Progenitor cell of endocrine pancreas (in vitro differentiated cells): Measurements from ENCODE around the gene SPTBN5. TPM values are rescaled to one million over a fixed set of nuclear protein-coding genes. Genes with fewer than 3 reads are reported as not detected.
A peak's percentile ranks its signal among the peaks of the same experiment; 100 is the strongest.

Experiments
- DNase-seq: peaks from one replicate; pipeline ENCODE4 v3.0.0; 2021; ENCODE audit warnings: low spot score; ENCODE audit not compliant: unreplicated experiment
- H3K27ac Mint-ChIP-seq: 2 replicates; pipeline ENCODE4 v1.8.0; 2021; ENCODE audit warnings: mild to moderate bottlenecking, moderate library complexity, mixed read lengths
- H3K27me3 Mint-ChIP-seq: 2 replicates; pipeline ENCODE4 v1.8.0; 2021; ENCODE audit warnings: mixed read lengths
- H3K36me3 Mint-ChIP-seq: 2 replicates; pipeline ENCODE4 v1.8.0; 2022; ENCODE audit warnings: mixed read lengths; ENCODE audit not compliant: insufficient read depth
- H3K4me1 Mint-ChIP-seq: 2 replicates; pipeline ENCODE4 v1.8.0; 2021; ENCODE audit warnings: low read depth, mixed read lengths
- H3K4me3 Mint-ChIP-seq: 2 replicates; pipeline ENCODE4 v1.8.0; 2021; ENCODE audit warnings: low read depth, mild to moderate bottlenecking, moderate library complexity, mixed read lengths
- H3K9me3 Mint-ChIP-seq: 2 replicates; pipeline ENCODE4 v1.8.0; 2021; ENCODE audit warnings: low read depth, mixed read lengths
- CTCF ChIP-seq: fragments of 200-600 bp; sonication (generic); IDR thresholded peaks from one replicate; pipeline ENCODE4 v1.5.0; 2021; ENCODE audit warnings: antibody characterized with exemption, mild to moderate bottlenecking; ENCODE audit not compliant: unreplicated experiment
- total RNA-seq: library from RNA; stranded (reverse); gene quantifications from 2 replicates; pipeline ENCODE4 v1.2.1, GENCODE V29; 2021

Gene SPTBN5
- total RNA-seq, 1 donor from 2014 or later: 7.9 TPM

GRCh38 chr15:41925086-41925608, 31.3 kb upstream of the SPTBN5 start:
- DNase-seq: no peak
- Mint-ChIP-seq H3K36me3 (peaks cover 4% of the 10 kb centered on the region), H3K4me3 (no peak overlapping the region), H3K27me3 (no peaks in the 10 kb centered on the region), H3K9me3 (no peaks in the 10 kb centered on the region), H3K4me1 (peaks cover 55% of the 10 kb centered on the region), H3K27ac (no peak overlapping the region)
- TF ChIP-seq CTCF: no peak

- no peak for TF ChIP-seq CTCF
- H3K27me3 Mint-ChIP-seq: no peaks in the 10 kb centered on the region
- H3K27ac Mint-ChIP-seq: no peak overlapping the region
- H3K4me3 Mint-ChIP-seq: no peak overlapping the region
- no peaks in the 10 kb centered on the region for H3K9me3 Mint-ChIP-seq
- H3K36me3 Mint-ChIP-seq: peaks cover 6% of the 10 kb centered on the region
- H3K4me1 Mint-ChIP-seq: peaks cover 59% of the 10 kb centered on the region
- DNase-seq: no peak
Observed at GRCh38 chr15:41923401-41923997, 29.6 kb upstream of the SPTBN5 start.

- no peak overlapping the region for H3K4me3 Mint-ChIP-seq
- no peaks in the 10 kb centered on the region for H3K9me3 Mint-ChIP-seq
- no peak for DNase-seq
- peaks cover 6% of the 10 kb centered on the region for H3K36me3 Mint-ChIP-seq
- H3K27ac Mint-ChIP-seq: peak overlapping the region; percentile 29
- peaks cover 48% of the 10 kb centered on the region for H3K4me1 Mint-ChIP-seq
- H3K27me3 Mint-ChIP-seq: no peaks in the 10 kb centered on the region
- no peak for TF ChIP-seq CTCF
Observed at GRCh38 chr15:41922353-41922752, 28.5 kb upstream of the SPTBN5 start.

- Mint-ChIP-seq H3K36me3 (peaks cover 6% of the 10 kb centered on the region), H3K9me3 (no peaks in the 10 kb centered on the region), H3K27me3 (no peaks in the 10 kb centered on the region), H3K4me3 (no peak overlapping the region), H3K27ac (peak overlapping the region; percentile 14), H3K4me1 (peaks cover 45% of the 10 kb centered on the region)
- no peak for TF ChIP-seq CTCF
- DNase-seq: no peak
Observed at GRCh38 chr15:41921639-41922038, 27.8 kb upstream of the SPTBN5 start.

GRCh38 chr15:41921167-41921566, 27.3 kb upstream of the SPTBN5 start:
- DNase-seq: no peak
- Mint-ChIP-seq H3K9me3 (no peaks in the 10 kb centered on the region), H3K27me3 (no peaks in the 10 kb centered on the region), H3K4me3 (no peak overlapping the region), H3K27ac (peak overlapping the region; percentile 14), H3K4me1 (peaks cover 41% of the 10 kb centered on the region), H3K36me3 (peaks cover 8% of the 10 kb centered on the region)
- no peak for TF ChIP-seq CTCF
